ENCODE results near the gene PCNX4. TPM values are rescaled to one million over a fixed set of nuclear protein-coding genes. Genes with fewer than 3 reads are reported as not detected.
"Not testable (repeated sequence)": the region's sequence is repeated elsewhere in the genome, so short reads cannot be mapped to it uniquely, and the experiment has no call there.

Gene PCNX4
- 10 to 100 TPM in 1 of 4 donors, 1 to 10 TPM in 3; 3.0 to 45.0 (median 9.0) TPM for polyA plus RNA-seq
- long read RNA-seq, donor 1 = 0 reads
- long read RNA-seq, donor 2, full-length matches to known transcripts = 3 of 3 reads
- long read RNA-seq, donor 2, partial matches to known transcripts = 0 of 3 reads
- long read RNA-seq, donor 2, other reads (novel, unspliced or antisense) = 0 of 3 reads
- long read RNA-seq, donor 3, full-length matches to known transcripts = 1 of 667 reads
- long read RNA-seq, donor 3, partial matches to known transcripts = 485 of 667 reads
- long read RNA-seq, donor 3, other reads (novel, unspliced or antisense) = 181 of 667 reads
- long read RNA-seq, donor 4 = 0 reads
- long read RNA-seq, donor 5, full-length matches to known transcripts = 1 of 326 reads
- long read RNA-seq, donor 5, partial matches to known transcripts = 257 of 326 reads
- long read RNA-seq, donor 5, other reads (novel, unspliced or antisense) = 68 of 326 reads
- long read RNA-seq, donor 6, full-length matches to known transcripts = 5 of 997 reads
- long read RNA-seq, donor 6, partial matches to known transcripts = 975 of 997 reads
- long read RNA-seq, donor 6, other reads (novel, unspliced or antisense) = 17 of 997 reads
- long read RNA-seq, donor 7 = 0 reads
- long read RNA-seq, donor 8, partial matches to known transcripts = 0 of 1 reads
- long read RNA-seq, donor 8, other reads (novel, unspliced or antisense) = 0 of 1 reads
- long read RNA-seq, donor 9 = 0 reads
- long read RNA-seq, donor 10, full-length matches to known transcripts = 3 of 3 reads
- long read RNA-seq, donor 10, partial matches to known transcripts = 0 of 3 reads
- long read RNA-seq, donor 10, other reads (novel, unspliced or antisense) = 0 of 3 reads

DNA sequence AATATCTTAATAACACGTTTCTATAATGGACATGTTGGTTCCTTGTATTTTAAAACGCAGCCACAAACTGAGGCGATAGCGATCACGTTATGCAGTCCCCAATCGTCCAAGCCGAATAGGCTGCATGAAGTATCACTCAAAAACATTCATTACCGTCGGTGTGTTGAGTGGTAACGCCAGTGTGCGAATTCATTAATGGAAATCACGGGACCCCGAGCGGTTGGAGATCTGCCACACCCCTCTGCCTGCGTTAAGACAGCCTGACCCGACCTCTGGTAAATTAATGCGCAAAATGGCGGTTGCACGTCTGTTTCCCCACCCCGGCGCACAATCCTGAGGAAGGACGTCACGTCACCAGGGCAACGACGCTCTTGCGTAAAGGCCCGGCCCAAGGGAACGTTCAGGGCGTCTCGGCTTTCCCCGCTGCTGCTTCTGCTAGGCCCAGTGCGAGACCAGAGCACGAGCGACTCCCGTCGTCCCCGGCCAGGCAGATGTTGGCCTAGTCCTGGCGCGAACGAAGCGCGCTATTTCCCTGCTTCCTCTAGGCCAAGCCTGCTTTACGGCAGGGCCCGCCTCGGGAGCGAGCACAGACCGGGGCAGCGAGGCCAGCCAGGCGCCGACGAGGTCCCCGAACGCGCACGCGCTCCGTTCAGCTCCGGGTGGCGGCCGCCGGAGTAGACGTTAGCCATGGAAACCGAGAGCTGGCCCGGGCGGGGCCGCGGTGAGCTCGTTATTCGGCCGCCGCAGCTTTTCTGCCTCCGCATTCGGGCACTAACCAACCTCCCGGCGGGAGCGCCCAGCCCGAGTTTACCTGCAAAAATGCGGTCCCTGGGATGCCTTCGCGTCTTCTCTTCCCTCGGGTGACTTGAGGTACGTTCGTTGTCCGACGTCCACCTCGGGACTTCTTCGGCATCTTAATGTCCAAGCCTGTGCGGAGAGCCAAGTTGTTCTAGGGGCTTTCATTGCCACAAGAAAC is at the start of gene PCNX4:
TSS of gene PCNX4 (plus strand) at position 374 of the 976 bp plus-strand sequence. CDS start 15,716 bp downstream, outside the sequence.
- Histone ChIP-seq H3K9me3 (ENCODE audit: control insufficient read depth in 2 of 2, insufficient read depth in 1 of 2, low read depth in 1 of 2, low read length in 1 of 2) (no peaks in the 10 kb centered on the region), H3K4me3 (ENCODE audit: low read depth in 1 of 3, low read length in 3 of 3) (peak within 1 kb of the TSS; percentile 49 to 68 (median 67)), H3K27ac (ENCODE audit: low read depth in 1 of 3, low read length in 2 of 3) (peak within 1 kb of the TSS; percentile 90 to 98 (median 91)), H3K4me1 (ENCODE audit: control insufficient read depth in 3 of 3, insufficient read depth in 2 of 3, low read depth in 1 of 3, low read length in 2 of 3) (peaks cover 0 to 10% (median 0%) of the 10 kb centered on the region in 3 donors), H3K27me3 (ENCODE audit: control insufficient read depth in 3 of 3, insufficient read depth in 3 of 3, low read length in 3 of 3) (no peaks in the 10 kb centered on the region), H3K36me3 (ENCODE audit: control insufficient read depth in 3 of 3, insufficient read depth in 2 of 3, low read depth in 1 of 3, low read length in 3 of 3) (no peaks in the 10 kb centered on the region)
- 0% methylated on average over 82 to 88 of the region's 88 CpGs for WGBS, 3 donors
- FAIRE-seq (no peak), DNase-seq (peak; percentile 99 to 100)

DNA sequence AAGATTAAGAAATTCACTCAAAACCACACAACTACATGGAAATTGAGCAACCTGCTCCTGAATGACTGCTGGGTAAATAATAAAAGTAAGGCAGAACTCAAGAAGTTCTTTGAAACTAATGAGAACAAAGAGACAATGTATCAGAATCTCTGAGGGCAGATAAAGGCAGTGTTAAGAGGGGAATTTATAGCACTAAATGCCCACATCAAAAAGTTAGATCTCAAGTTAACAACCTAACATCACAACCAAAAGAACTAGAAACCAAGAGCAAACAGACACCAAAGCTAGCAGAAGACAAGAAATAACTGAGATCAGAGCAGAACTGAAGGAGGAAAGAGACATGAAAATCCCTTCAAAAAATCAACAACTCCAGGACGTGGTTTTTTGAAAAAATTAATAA is 43.7 kb upstream of the PCNX4 start:
- H3K27me3 ChIP-seq (ENCODE audit: control insufficient read depth in 3 of 3, insufficient read depth in 3 of 3, low read length in 3 of 3); H3K9me3 ChIP-seq (ENCODE audit: control insufficient read depth in 2 of 2, insufficient read depth in 1 of 2, low read depth in 1 of 2, low read length in 1 of 2); H3K4me1 ChIP-seq (ENCODE audit: control insufficient read depth in 3 of 3, insufficient read depth in 2 of 3, low read depth in 1 of 3, low read length in 2 of 3); DNase-seq; H3K4me3 ChIP-seq (ENCODE audit: low read depth in 1 of 3, low read length in 3 of 3); H3K36me3 ChIP-seq (ENCODE audit: control insufficient read depth in 3 of 3, insufficient read depth in 2 of 3, low read depth in 1 of 3, low read length in 3 of 3); FAIRE-seq; H3K27ac ChIP-seq (ENCODE audit: low read depth in 1 of 3, low read length in 2 of 3): not testable (repeated sequence)
- WGBS, 3 donors = 23 to 29% (median 27%) methylated on average over 1 of the region's 1 CpG

DNA sequence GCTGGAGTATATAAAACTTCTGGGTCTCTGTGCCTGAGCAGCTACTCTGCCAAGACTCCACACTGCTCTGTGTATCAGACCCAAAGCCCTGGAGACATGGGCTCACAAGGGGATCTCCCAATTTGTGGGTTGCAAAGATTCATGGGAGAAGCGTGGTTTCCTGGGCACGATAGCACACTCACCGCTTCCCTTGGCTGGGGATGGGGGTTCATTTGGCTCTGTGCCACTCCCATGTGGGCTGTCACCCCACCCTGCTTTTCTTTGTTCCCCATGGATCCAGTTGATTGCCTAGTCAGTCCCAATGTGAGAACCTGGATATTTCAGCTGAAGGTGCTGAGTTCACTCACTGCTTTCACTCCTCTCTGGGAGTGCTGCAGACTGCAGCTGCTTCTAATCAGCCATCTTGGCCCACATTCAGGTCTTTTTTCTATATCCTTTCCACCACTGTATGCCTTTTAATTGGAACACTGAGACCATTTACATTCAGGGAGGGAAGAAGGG is 40.0 kb upstream of the PCNX4 start:
- no peaks in the 10 kb centered on the region for H3K27me3 ChIP-seq (ENCODE audit: control insufficient read depth in 3 of 3, insufficient read depth in 3 of 3, low read length in 3 of 3)
- H3K4me3 ChIP-seq (ENCODE audit: low read depth in 1 of 3, low read length in 3 of 3) = no peak overlapping the region
- no peak for FAIRE-seq
- no peaks in the 10 kb centered on the region for H3K4me1 ChIP-seq (ENCODE audit: control insufficient read depth in 3 of 3, insufficient read depth in 2 of 3, low read depth in 1 of 3, low read length in 2 of 3)
- WGBS, 3 donors = 47 to 85% (median 67%) methylated on average over 3 of the region's 3 CpGs
- no peaks in the 10 kb centered on the region for H3K36me3 ChIP-seq (ENCODE audit: control insufficient read depth in 3 of 3, insufficient read depth in 2 of 3, low read depth in 1 of 3, low read length in 3 of 3)
- no peaks in the 10 kb centered on the region for H3K9me3 ChIP-seq (ENCODE audit: control insufficient read depth in 2 of 2, insufficient read depth in 1 of 2, low read depth in 1 of 2, low read length in 1 of 2)
- H3K27ac ChIP-seq (ENCODE audit: low read depth in 1 of 3, low read length in 2 of 3) = no peak overlapping the region
- DNase-seq = no peak

DNA sequence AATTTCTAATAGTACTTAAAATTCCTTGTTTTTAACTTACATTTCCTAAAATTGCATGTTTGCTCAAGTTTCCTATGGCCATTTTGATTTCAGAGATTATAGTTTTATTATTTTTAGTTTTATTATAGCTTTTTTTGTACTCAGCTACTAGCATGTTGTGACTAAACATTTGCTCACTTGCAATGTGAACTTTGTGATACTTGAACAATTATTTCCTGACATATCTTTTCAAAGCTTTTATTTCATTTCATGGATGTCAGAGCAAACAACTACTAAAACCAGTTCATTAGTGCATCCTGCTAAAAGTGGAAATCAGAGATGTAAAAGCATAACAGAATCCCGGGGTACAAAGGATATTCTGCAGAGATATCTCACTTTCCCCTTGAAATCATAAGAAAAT is 33.6 kb upstream of the PCNX4 start:
- FAIRE-seq (no peak), DNase-seq (no peak)
- no peaks in the 10 kb centered on the region for H3K9me3 ChIP-seq (ENCODE audit: control insufficient read depth in 2 of 2, insufficient read depth in 1 of 2, low read depth in 1 of 2, low read length in 1 of 2)
- no peak overlapping the region for H3K27ac ChIP-seq (ENCODE audit: low read depth in 1 of 3, low read length in 2 of 3)
- no peaks in the 10 kb centered on the region for H3K4me1 ChIP-seq (ENCODE audit: control insufficient read depth in 3 of 3, insufficient read depth in 2 of 3, low read depth in 1 of 3, low read length in 2 of 3)
- no peaks in the 10 kb centered on the region for H3K36me3 ChIP-seq (ENCODE audit: control insufficient read depth in 3 of 3, insufficient read depth in 2 of 3, low read depth in 1 of 3, low read length in 3 of 3)
- 63 to 81% (median 67%) methylated on average over 1 of the region's 1 CpG for WGBS, 3 donors
- H3K27me3 ChIP-seq (ENCODE audit: control insufficient read depth in 3 of 3, insufficient read depth in 3 of 3, low read length in 3 of 3) = no peaks in the 10 kb centered on the region
- H3K4me3 ChIP-seq (ENCODE audit: low read depth in 1 of 3, low read length in 3 of 3) = no peak overlapping the region

DNA sequence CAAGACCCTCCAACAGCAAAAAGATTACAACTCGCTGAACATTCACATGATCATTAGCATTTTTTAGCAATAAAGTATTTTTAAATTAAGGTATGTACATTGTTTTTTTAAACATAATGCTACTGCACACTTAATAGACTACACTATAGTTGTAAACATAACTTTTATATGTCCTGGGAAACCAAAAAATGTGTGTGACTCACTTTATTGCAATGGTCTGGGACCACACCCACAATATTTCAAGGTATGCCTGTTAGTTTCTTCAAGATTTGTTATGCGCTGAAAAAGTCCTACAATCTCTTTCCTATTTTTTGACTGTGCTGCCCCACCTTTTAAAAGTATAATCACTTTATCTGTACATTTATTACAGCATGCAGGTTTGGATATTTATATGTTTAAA is 30.4 kb upstream of the PCNX4 start:
- H3K4me1 ChIP-seq (ENCODE audit: control insufficient read depth in 3 of 3, insufficient read depth in 2 of 3, low read depth in 1 of 3, low read length in 2 of 3) = no peaks in the 10 kb centered on the region
- DNase-seq = no peak
- WGBS, 3 donors = 83 to 87% (median 83%) methylated on average over 2 of the region's 2 CpGs

DNA sequence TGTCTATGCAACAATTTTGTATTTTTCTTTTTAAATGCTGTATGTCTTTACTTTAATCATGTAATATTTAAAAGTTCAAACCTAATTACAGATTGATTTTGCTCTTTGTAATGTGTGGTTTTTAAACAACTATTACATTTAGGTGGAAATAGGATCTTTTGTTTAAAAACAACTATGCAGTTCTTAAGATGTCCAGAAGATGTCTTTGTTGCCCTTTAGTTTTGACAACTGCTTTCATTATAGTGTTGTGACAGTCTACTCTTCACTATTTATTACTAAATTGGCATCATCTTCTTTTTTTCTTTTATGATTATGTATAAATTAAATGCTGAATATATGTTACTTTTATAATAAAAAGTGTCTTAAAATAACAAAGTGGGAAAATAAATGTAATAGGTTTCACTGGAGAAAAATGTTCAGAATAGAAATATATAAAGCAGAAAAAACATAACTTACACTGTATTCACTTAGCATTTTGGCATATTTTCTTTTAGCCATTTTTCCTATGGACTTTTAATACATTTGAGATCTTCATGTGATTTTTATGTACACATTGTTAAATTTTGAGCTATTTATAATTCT is 27.1 kb upstream of the PCNX4 start:
- Histone ChIP-seq H3K36me3 (ENCODE audit: control insufficient read depth in 3 of 3, insufficient read depth in 2 of 3, low read depth in 1 of 3, low read length in 3 of 3) (no peaks in the 10 kb centered on the region), H3K9me3 (ENCODE audit: control insufficient read depth in 2 of 2, insufficient read depth in 1 of 2, low read depth in 1 of 2, low read length in 1 of 2) (no peaks in the 10 kb centered on the region), H3K27me3 (ENCODE audit: control insufficient read depth in 3 of 3, insufficient read depth in 3 of 3, low read length in 3 of 3) (no peaks in the 10 kb centered on the region), H3K4me1 (ENCODE audit: control insufficient read depth in 3 of 3, insufficient read depth in 2 of 3, low read depth in 1 of 3, low read length in 2 of 3) (no peaks in the 10 kb centered on the region), H3K27ac (ENCODE audit: low read depth in 1 of 3, low read length in 2 of 3) (no peak overlapping the region), H3K4me3 (ENCODE audit: low read depth in 1 of 3, low read length in 3 of 3) (no peak overlapping the region)
- DNase-seq (peak; percentile 22 to 30), FAIRE-seq (no peak)

More for the DNA sequence above, 30.4 kb upstream of the PCNX4 start:
- no peak overlapping the region for H3K4me3 ChIP-seq (ENCODE audit: low read depth in 1 of 3, low read length in 3 of 3)
- H3K27me3 ChIP-seq (ENCODE audit: control insufficient read depth in 3 of 3, insufficient read depth in 3 of 3, low read length in 3 of 3) = no peaks in the 10 kb centered on the region
- no peak overlapping the region for H3K27ac ChIP-seq (ENCODE audit: low read depth in 1 of 3, low read length in 2 of 3)
- no peak for FAIRE-seq
- no peaks in the 10 kb centered on the region for H3K9me3 ChIP-seq (ENCODE audit: control insufficient read depth in 2 of 2, insufficient read depth in 1 of 2, low read depth in 1 of 2, low read length in 1 of 2)
- no peaks in the 10 kb centered on the region for H3K36me3 ChIP-seq (ENCODE audit: control insufficient read depth in 3 of 3, insufficient read depth in 2 of 3, low read depth in 1 of 3, low read length in 3 of 3)

DNA sequence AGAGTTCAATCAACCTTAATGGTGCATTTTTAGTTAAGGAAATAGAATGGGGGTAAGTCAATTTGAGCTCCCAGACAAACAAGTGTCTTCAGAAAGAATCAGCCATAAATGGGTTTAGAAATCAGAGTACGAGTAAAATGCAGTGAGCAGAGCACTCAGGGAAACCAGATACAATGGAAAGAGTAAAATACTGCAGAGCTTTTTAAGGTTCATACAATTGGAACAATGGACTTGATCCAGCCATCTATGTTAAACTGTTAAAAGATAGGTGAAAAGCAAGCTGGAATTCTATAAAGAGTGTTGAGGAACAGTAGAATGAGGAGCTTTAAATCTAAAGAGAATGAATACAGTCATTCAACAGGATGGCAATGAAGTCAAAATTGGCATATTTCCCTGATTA is 23.8 kb upstream of the PCNX4 start:
- no peak for FAIRE-seq
- no peaks in the 10 kb centered on the region for H3K4me1 ChIP-seq (ENCODE audit: control insufficient read depth in 3 of 3, insufficient read depth in 2 of 3, low read depth in 1 of 3, low read length in 2 of 3)
- no peak overlapping the region for H3K27ac ChIP-seq (ENCODE audit: low read depth in 1 of 3, low read length in 2 of 3)
- DNase-seq = no peak
- H3K4me3 ChIP-seq (ENCODE audit: low read depth in 1 of 3, low read length in 3 of 3) = no peak overlapping the region
- 89 to 97% (median 92%) methylated on average over 1 of the region's 1 CpG for WGBS, 3 donors
- H3K36me3 ChIP-seq (ENCODE audit: control insufficient read depth in 3 of 3, insufficient read depth in 2 of 3, low read depth in 1 of 3, low read length in 3 of 3) = no peaks in the 10 kb centered on the region
- H3K27me3 ChIP-seq (ENCODE audit: control insufficient read depth in 3 of 3, insufficient read depth in 3 of 3, low read length in 3 of 3) = no peaks in the 10 kb centered on the region
- no peaks in the 10 kb centered on the region for H3K9me3 ChIP-seq (ENCODE audit: control insufficient read depth in 2 of 2, insufficient read depth in 1 of 2, low read depth in 1 of 2, low read length in 1 of 2)

Measured in small intestine (tissue), 16 donors.